Subcutaneous adipose tissue (tissue), 4 donors: ENCODE data around the gene RNF25. TPM values are rescaled to one million over a fixed set of nuclear protein-coding genes. Genes with fewer than 3 reads are reported as not detected.

Experiments used
- total RNA-seq, 4 donors: library from RNA; depleted of rRNA; stranded (reverse); fragments of >200 nt; gene quantifications; one replicate each; pipeline ENCODE4 v1.1.0, GENCODE V29; 2016
- TF ChIP-seq, protein P1 (sequence below): fragments of 450-650 bp; IDR thresholded peaks from one replicate; pipeline ENCODE4 v1.5.1; 2016; ENCODE audit warnings: low read depth, mild to moderate bottlenecking, control low read depth, antibody characterized with exemption, moderate library complexity

The RNF25 gene
- total RNA-seq, 4 donors from 2014 or later: 7.5 to 13.7 (median 12.0) TPM

DNA sequence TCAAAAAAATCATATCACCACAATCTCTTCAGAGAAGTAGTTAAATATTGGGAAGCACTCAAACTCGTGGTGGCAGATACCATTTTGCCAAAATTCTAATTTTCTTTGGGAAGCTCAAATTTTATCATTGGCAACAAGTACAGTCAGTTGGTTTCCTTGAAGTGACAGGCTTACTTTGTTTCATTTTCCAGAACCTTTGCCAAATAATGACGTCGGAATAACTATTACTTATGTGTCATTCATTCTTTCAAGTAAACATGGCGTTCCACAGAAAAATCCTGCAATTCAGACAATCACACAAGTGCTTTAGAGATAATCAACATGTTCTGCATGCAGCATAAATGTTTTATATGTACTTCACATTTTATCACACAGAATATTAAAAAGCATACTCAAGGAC lies 44.3 kb upstream of the RNF25 start:
- TF ChIP-seq, protein P1, sequence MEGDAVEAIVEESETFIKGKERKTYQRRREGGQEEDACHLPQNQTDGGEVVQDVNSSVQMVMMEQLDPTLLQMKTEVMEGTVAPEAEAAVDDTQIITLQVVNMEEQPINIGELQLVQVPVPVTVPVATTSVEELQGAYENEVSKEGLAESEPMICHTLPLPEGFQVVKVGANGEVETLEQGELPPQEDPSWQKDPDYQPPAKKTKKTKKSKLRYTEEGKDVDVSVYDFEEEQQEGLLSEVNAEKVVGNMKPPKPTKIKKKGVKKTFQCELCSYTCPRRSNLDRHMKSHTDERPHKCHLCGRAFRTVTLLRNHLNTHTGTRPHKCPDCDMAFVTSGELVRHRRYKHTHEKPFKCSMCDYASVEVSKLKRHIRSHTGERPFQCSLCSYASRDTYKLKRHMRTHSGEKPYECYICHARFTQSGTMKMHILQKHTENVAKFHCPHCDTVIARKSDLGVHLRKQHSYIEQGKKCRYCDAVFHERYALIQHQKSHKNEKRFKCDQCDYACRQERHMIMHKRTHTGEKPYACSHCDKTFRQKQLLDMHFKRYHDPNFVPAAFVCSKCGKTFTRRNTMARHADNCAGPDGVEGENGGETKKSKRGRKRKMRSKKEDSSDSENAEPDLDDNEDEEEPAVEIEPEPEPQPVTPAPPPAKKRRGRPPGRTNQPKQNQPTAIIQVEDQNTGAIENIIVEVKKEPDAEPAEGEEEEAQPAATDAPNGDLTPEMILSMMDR: no peak

DNA sequence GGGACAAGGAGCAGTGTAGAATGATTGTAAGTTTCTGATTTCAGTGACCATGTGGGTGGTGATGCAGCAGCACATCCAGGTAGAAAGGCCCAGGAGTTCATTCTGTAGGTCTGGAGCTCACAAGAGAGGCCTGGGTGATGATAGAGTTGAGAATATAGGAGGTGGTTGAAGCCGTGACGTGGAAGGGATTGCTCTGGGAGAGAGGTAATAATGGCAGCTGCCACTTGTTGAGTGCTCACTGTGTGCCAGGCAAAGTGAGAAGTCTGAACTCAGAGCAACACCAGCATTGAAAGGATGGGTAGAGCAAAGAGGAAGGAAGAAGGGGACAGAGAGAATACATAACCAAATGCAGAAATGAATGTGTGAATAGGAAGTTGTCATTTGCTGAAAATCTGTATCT lies 42.1 kb upstream of the RNF25 start:
- TF ChIP-seq, protein P1: no peak

DNA sequence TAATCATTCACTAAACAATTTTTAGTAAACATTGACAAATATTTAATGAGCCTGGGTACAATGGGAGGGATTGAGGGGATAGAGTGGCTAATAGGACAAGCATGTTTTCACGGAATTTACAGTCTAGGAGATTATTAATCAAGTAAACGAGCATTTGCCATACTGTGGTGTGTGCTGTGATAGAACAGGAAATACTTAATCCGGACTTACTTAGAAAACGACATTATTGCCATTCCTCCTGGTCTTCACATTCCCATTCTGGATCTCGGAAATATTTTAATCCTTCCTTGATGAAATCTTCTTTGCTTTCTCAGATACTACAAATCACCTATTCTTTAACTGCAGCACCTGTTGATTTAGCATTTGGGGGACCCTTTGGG lies 39.7 kb upstream of the RNF25 start:
- TF ChIP-seq, protein P1: no peak

DNA sequence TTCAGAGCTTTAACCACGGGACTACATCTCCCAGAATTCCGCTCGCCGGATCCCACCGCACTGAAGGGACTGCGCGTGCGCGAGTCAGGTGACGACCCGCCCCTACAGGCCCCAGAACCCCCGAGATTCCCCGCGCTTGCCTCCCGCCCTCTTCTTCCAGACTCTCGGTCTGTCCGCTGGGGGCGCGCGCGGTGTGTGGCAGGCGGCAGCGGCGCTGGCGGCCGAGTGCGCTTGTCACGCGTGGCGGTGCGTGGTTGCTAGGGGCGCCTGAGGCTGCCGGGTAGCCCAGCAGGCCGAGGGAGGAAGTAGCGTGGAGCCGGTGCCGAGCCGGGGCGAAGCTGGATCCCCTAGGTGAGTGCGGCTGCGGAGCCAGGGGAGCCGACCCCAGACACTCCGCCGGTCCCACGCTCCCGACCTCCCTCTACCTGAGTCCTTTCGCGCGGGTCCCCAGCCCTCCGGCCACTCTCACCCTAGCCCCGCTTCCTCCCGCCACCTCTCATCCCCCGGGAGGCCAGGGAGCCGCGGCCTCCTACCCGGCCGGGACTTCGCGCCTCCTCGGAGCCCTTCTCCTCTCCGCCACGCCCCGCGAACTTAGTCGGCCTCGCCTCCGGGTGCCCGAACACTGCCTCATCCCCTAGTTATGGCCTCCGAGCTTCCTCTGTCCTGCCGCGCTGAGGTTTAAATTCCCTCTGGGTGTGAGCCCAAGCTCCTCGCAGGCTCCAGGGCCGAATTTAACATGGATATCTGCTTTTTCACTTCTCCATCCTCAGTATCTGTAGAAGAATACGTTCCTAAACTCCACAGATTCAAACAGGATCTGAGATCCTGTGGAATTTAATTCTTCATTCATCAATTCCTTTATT lies 39.1 kb upstream of the RNF25 start, which contains the start of gene TTLL4:
TSS of gene TTLL4 (plus strand) at position 149 of the 863 bp plus-strand sequence. CDS start 26,842 bp downstream, outside the sequence.
- TF ChIP-seq, protein P1: no peak

DNA sequence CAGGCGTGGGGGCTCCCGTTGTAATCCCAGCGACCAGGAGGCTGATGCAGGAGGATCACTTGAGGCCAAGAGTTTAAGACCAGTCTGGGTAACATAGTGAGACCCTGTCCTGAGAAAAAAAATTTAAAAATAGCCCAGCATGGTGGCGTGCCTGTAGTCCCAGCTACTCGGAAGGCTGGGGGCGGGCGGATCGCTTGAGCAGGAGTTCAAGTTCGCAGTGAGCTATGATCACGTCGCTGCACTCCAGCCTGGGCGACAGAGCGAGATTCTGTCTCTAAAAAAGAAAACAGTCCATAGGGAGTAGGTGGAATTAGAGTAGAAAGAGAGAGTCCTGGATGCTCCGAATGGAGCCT lies 38.5 kb upstream of the RNF25 start:
- TF ChIP-seq, protein P1: no peak

DNA sequence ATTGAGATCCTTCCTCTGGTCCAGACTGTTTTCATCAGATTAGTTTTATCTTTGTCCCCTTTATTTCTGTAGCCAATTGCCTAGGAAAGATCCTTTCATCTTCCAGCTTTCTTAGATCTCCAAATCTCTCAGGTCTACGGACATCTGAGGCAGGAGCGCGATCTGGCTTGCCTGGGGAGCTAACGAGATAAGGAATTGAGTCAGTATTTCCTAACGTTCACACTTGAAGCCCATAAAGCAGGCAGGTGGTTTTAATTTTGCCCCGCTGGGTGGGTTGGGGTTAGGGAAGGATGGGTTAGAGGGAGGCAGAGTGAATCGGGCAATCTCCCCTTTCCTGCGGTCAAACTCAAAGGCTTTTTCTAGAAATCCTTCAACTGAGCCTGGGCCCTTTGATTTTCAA lies 38.1 kb upstream of the RNF25 start:
- TF ChIP-seq, protein P1: no peak

DNA sequence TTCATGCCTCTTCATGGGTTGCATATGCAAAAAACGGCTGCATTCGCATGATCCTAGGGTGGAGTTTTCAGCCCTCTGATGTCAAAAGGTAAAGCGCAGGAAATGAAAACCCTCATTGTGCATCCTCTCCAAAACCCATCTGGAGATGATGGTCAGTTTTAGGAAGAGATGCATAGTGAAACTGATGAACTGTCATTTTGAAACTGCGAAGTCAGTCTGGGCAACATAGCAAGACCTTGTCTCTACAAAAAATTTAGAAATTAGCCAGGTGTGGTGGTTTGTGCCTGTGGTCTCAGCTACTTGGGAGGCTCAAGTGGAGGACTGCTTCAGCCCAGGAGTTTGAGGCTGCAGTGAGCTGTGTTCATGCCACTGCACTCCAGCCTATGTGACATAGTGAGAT lies 36.3 kb upstream of the RNF25 start:
- TF ChIP-seq, protein P1: no peak
